ENCODE data around the gene YEATS4. TPM values are rescaled to one million over a fixed set of nuclear protein-coding genes. Genes with fewer than 3 reads are reported as not detected.

YEATS4 gene
- total RNA-seq, 4 donors from 2014 or later, result 8.0 to 58.2 (median 14.1) TPM

DNA sequence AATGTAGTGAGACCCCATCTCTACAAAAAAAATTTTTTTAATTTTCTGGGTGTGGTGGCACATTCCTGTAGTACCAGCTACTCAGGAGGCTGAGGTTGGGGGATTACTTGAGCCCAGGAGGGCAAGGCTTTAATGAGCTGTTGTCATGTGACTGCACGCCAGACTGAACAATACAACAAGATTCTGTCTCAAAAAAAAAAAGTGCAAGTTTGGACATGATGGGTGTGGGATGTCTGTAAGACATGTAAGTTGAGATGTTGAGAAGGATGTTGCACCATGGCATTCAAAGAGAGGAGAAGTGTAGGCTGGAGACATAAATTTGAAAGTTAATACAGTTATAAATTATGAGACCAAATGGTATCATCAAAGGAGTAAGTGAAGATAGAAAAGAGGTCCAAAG lies 23.5 kb downstream of the YEATS4 start:
- Histone ChIP-seq H3K4me1 (no peaks in the 10 kb centered on the region), H3K27ac (no peak overlapping the region), H3K36me3 (no peaks in the 10 kb centered on the region), H3K9me3 (no peaks in the 10 kb centered on the region), H3K4me3 (no peak overlapping the region), H3K27me3 (no peaks in the 10 kb centered on the region)
- intact Hi-C loops (cut with DNase I; ENCODE audit: low total_unique reads), result no loop called here
- TF ChIP-seq POLR2A (IDR thresholded peaks at IDR 0.05), result no peak
- TF ChIP-seq, protein P1, sequence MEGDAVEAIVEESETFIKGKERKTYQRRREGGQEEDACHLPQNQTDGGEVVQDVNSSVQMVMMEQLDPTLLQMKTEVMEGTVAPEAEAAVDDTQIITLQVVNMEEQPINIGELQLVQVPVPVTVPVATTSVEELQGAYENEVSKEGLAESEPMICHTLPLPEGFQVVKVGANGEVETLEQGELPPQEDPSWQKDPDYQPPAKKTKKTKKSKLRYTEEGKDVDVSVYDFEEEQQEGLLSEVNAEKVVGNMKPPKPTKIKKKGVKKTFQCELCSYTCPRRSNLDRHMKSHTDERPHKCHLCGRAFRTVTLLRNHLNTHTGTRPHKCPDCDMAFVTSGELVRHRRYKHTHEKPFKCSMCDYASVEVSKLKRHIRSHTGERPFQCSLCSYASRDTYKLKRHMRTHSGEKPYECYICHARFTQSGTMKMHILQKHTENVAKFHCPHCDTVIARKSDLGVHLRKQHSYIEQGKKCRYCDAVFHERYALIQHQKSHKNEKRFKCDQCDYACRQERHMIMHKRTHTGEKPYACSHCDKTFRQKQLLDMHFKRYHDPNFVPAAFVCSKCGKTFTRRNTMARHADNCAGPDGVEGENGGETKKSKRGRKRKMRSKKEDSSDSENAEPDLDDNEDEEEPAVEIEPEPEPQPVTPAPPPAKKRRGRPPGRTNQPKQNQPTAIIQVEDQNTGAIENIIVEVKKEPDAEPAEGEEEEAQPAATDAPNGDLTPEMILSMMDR (IDR thresholded peaks at IDR 0.05), result no peak
- DNase-seq, result no peak

DNA sequence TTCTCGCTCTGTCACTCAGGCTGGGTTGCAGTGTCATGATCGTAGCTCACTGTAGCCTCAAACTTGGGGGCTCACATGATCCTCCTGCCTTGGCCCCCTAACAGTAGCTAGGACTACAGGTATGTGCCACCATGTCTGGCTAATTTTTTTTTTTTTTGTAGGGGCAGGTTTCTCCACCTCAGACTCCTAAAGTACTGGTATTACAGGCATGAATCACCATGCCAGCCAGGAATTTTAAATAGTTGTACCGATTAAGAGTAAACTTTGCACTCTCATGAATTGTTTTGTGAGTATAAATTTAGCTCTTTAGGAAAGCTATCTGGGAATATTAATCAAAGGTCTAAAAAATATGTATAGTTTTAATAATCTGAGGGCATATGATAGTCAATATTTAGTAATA lies 25.5 kb downstream of the YEATS4 start:
- DNase-seq, result no peak
- Histone ChIP-seq H3K36me3 (no peaks in the 10 kb centered on the region), H3K27me3 (no peaks in the 10 kb centered on the region), H3K27ac (no peak overlapping the region), H3K4me1 (no peaks in the 10 kb centered on the region), H3K4me3 (no peak overlapping the region), H3K9me3 (no peaks in the 10 kb centered on the region)
- intact Hi-C loops (cut with DNase I; ENCODE audit: low total_unique reads), result no loop called here
- TF ChIP-seq, protein P1 (IDR thresholded peaks at IDR 0.05), result no peak
- TF ChIP-seq POLR2A (IDR thresholded peaks at IDR 0.05), result no peak

DNA sequence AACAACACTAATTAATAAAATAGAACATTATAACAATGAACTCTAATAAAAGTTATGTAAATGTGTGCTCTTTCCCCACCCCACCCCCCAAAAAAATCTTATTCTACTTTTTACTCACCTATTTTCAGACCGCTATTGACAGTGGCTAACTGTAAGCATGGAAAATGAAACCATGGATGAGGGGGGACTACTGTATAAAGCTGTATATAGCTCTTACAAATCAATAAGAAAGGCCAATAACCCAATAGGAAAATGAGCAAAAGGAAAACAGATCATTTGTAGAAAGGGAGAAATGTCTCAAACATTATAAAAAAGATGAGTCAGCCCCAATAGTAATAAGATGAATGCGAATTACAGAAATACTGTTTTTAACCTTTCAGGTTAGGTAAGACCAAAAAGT lies 27.4 kb downstream of the YEATS4 start:
- no peaks in the 10 kb centered on the region for H3K9me3 ChIP-seq
- no peaks in the 10 kb centered on the region for H3K4me1 ChIP-seq
- no peaks in the 10 kb centered on the region for H3K27me3 ChIP-seq
- intact Hi-C loops (cut with DNase I; ENCODE audit: low total_unique reads), result no loop called here
- H3K36me3 ChIP-seq, result no peaks in the 10 kb centered on the region
- H3K27ac ChIP-seq, result no peak overlapping the region
- TF ChIP-seq POLR2A (IDR thresholded peaks at IDR 0.05), result no peak
- TF ChIP-seq, protein P1 (IDR thresholded peaks at IDR 0.05), result no peak
- DNase-seq, result no peak
- no peak overlapping the region for H3K4me3 ChIP-seq

DNA sequence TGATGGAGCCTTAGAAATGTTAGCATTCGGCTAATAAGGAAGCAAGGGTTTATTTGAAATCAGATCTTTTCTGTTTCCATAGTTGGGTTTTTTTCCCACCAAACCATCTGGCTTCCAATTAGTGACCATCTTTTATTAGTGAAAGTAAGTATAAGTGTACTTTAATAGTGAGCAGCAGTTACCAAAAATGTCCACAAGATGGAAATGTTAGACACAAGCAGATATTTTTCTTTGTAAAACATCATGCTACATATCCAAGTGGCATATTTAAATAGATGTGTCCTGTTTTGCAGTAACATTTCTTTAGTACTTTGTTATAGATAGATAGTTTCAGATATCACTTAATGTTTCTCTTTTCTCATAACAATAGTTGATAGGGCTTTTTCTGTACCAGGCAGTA lies 28.8 kb downstream of the YEATS4 start:
- no peak for DNase-seq
- Histone ChIP-seq H3K4me1 (no peaks in the 10 kb centered on the region), H3K27me3 (no peaks in the 10 kb centered on the region), H3K27ac (no peak overlapping the region), H3K36me3 (no peaks in the 10 kb centered on the region), H3K4me3 (no peak overlapping the region), H3K9me3 (no peaks in the 10 kb centered on the region)
- intact Hi-C loops (cut with DNase I; ENCODE audit: low total_unique reads), result no loop called here
- no peak for TF ChIP-seq POLR2A (IDR thresholded peaks at IDR 0.05)
- TF ChIP-seq, protein P1 (IDR thresholded peaks at IDR 0.05), result peak; percentile 33 to 61 (median 43)

DNA sequence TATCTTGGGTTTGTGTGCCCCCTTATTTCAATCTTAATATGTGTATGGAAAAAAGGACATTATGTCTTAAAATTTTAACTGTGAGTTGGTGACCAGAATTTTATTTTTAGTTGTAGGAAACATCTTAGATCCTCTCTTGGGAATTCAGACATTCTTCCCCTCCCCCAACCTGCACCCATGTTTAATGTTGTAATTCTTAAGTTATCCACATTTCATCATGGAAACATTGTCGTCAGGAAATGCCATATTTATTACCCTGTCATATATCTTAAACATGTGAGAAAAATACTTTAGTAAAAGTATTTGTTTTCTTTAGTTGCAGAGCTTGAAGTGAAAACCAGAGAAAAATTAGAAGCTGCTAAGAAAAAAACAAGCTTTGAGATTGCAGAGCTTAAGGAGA lies 30.3 kb downstream of the YEATS4 start:
- intact Hi-C loops (cut with DNase I; ENCODE audit: low total_unique reads), result no loop called here

More for the DNA sequence above, 30.3 kb downstream of the YEATS4 start:
- TF ChIP-seq, protein P1 (IDR thresholded peaks at IDR 0.05), result no peak
- TF ChIP-seq POLR2A (IDR thresholded peaks at IDR 0.05), result no peak
- DNase-seq, result no peak
- Histone ChIP-seq H3K27me3 (no peaks in the 10 kb centered on the region), H3K4me3 (no peak overlapping the region), H3K27ac (no peak overlapping the region), H3K36me3 (no peaks in the 10 kb centered on the region), H3K4me1 (no peaks in the 10 kb centered on the region), H3K9me3 (no peaks in the 10 kb centered on the region)

Data from uterus (tissue), 4 donors.